Stimulated activated CD8-positive, alpha-beta memory T cell treated with anti-CD3 and anti-CD28 coated beads, Interleukin-15, amount 100 ng/mL, for 24 hours (primary cell): ENCODE measurements around the gene TRMT61A.

ENCODE experiments used
- DNase-seq: peaks from one replicate; pipeline ENCODE4 v3.0.0-alpha.2; 2020; ENCODE audit warnings: low read depth

The TRMT61A gene

GRCh38 chr14:103548463-103549351, 19.7 kb downstream of the TRMT61A start:
- DNase-seq: no peak

GRCh38 chr14:103549361-103550311, 20.6 kb downstream of the TRMT61A start:
- DNase-seq: no peak

GRCh38 chr14:103550451-103551337, 21.7 kb downstream of the TRMT61A start:
- no peak for DNase-seq

GRCh38 chr14:103551338-103551762, 22.4 kb downstream of the TRMT61A start:
- DNase-seq: no peak

GRCh38 chr14:103552011-103552845, 23.2 kb downstream of the TRMT61A start:
- no peak for DNase-seq

- no peak for DNase-seq
These were observed 23.8 kb downstream of the TRMT61A start for GRCh38 chr14:103552846-103553210.

GRCh38 chr14:103555559-103556337, 26.8 kb downstream of the TRMT61A start:
- no peak for DNase-seq

- no peak for DNase-seq
These were observed 28.2 kb downstream of the TRMT61A start for GRCh38 chr14:103556946-103557758.

- no peak for DNase-seq
These were observed 29.3 kb downstream of the TRMT61A start for GRCh38 chr14:103558071-103558882.

- DNase-seq: no peak
These were observed 30.8 kb downstream of the TRMT61A start for GRCh38 chr14:103559766-103560165.

- DNase-seq: no peak
These were observed 31.7 kb downstream of the TRMT61A start for GRCh38 chr14:103560691-103561090.

GRCh38 chr14:103561381-103562178, 32.6 kb downstream of the TRMT61A start:
- peak; percentile 25 for DNase-seq

- DNase-seq: no peak
These were observed 33.1 kb downstream of the TRMT61A start for GRCh38 chr14:103562179-103562428.

- DNase-seq: peak; percentile 75
These were observed 33.6 kb downstream of the TRMT61A start, which contains the start of the genes BAG5 and COA8 for GRCh38 chr14:103562429-103563225. Gene BAG5, minus strand, starts transcription at chr14:103562657. Its CDS starts 1,493 bp downstream, at chr14:103561164. Gene COA8, plus strand, starts transcription at chr14:103562960. Its CDS starts 42 bp downstream, at chr14:103563002.

- no peak for DNase-seq
These were observed 34.2 kb downstream of the TRMT61A start for GRCh38 chr14:103563226-103563620.

- no peak for DNase-seq
These were observed 35.0 kb downstream of the TRMT61A start for GRCh38 chr14:103563844-103564505.
